ENCODE measurements around the gene MTERF1. TPM values are rescaled to one million over a fixed set of nuclear protein-coding genes. Genes with fewer than 3 reads are reported as not detected.
"Not testable (repeated sequence)": the region's sequence is repeated elsewhere in the genome, so short reads cannot be mapped to it uniquely, and the experiment has no call there.

Gene MTERF1
- total RNA-seq, 1 experiment from 2014 or later: 10.0 TPM

DNA sequence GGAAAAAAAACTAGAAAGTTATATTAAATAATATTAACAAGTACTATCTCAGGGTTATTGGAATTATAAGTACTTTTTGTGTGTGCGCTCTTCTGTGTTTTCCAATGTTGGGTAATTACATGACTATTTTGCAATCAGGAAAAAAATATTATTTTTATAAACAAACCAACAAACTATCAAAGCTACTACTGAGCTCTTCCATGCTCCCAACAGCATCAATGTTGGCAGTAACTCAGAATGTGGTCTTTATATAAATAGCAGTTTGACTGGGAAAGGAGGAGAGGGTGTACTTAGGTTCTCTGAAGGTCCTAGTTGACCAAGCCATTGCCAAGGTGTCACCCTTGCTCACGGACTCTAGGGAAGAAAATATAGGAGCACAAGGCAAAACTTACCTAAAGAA, 15.0 kb downstream of the MTERF1 start:
- Histone ChIP-seq H2AFZ (ENCODE audit: low read length) (no peak overlapping the region), H3F3A (ENCODE audit: low read length, unreplicated experiment) (no peaks in the 10 kb centered on the region), H3K36me3 (ENCODE audit: low read depth, low read length) (no peaks in the 10 kb centered on the region), H3K4me3 (ENCODE audit: low read length) (no peak overlapping the region), H3K9me2 (replicated peaks; ENCODE audit: low read length) (no peaks in the 10 kb centered on the region), H3K9ac (ENCODE audit: low read length) (no peak overlapping the region), H3K9me3 (ENCODE audit: low read length) (no peaks in the 10 kb centered on the region), H3K79me2 (ENCODE audit: low read length) (no peaks in the 10 kb centered on the region), H3K27me3 (ENCODE audit: low read length) (no peaks in the 10 kb centered on the region), H4K20me1 (ENCODE audit: low read length) (no peaks in the 10 kb centered on the region), H3K27ac (ENCODE audit: low read length) (no peak overlapping the region), H3K4me2 (ENCODE audit: low read length) (no peak overlapping the region), H3K4me1 (ENCODE audit: insufficient read depth, low read length) (no peaks in the 10 kb centered on the region)
- ChIA-PET POLR2A (ENCODE audit: unreplicated experiment) (no interaction called here), CTCF (interaction anchor here (0.6 to 0.7 kb wide), 2 partner anchors 222 to 1041 kb away, joined by 3 to 5 read pairs; no protein-coding TSS in a partner anchor)
- DNase-seq (no peak), ATAC-seq (no peak)
- TF ChIP-seq, protein P1, sequence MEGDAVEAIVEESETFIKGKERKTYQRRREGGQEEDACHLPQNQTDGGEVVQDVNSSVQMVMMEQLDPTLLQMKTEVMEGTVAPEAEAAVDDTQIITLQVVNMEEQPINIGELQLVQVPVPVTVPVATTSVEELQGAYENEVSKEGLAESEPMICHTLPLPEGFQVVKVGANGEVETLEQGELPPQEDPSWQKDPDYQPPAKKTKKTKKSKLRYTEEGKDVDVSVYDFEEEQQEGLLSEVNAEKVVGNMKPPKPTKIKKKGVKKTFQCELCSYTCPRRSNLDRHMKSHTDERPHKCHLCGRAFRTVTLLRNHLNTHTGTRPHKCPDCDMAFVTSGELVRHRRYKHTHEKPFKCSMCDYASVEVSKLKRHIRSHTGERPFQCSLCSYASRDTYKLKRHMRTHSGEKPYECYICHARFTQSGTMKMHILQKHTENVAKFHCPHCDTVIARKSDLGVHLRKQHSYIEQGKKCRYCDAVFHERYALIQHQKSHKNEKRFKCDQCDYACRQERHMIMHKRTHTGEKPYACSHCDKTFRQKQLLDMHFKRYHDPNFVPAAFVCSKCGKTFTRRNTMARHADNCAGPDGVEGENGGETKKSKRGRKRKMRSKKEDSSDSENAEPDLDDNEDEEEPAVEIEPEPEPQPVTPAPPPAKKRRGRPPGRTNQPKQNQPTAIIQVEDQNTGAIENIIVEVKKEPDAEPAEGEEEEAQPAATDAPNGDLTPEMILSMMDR (conservative IDR thresholded peaks at IDR 0.05; ENCODE audit: low read depth, low read length): no peak
- TF ChIP-seq EZH2phosphoT487 (IDR thresholded peaks at IDR 0.05; ENCODE audit: borderline replicate concordance, low read length) (no peak), EZH2 (IDR thresholded peaks at IDR 0.05; ENCODE audit: low read length, unreplicated experiment) (no peak)
- intact Hi-C loops (cut with micrococcal nuclease): no loop called here
- no TSS peak for BruUV-seq (replicated peaks)

DNA sequence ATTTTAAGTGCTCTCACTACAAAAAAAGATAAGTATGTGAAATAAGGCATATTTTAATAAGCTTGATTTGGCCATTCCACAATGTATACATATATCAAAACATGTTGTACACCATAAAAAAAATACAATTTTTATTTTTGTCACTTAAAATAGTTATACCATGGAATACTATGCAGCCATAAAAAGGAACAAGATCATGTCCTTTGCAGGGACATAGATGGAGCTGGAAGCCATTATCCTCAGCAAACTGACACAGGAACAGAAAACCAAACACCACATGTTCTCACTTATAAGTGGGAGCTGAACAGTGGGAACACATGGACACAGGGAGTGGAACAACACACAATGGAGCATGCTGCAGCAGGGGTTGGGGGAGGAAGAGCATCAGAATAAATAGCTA, 15.9 kb downstream of the MTERF1 start:
- H3K9me2 ChIP-seq (replicated peaks; ENCODE audit: low read length); CTCF ChIA-PET; DNase-seq; H3K4me1 ChIP-seq (ENCODE audit: insufficient read depth, low read length); H3K27me3 ChIP-seq (ENCODE audit: low read length); H3K79me2 ChIP-seq (ENCODE audit: low read length); H4K20me1 ChIP-seq (ENCODE audit: low read length); H3K36me3 ChIP-seq (ENCODE audit: low read depth, low read length); H2AFZ ChIP-seq (ENCODE audit: low read length); POLR2A ChIA-PET (ENCODE audit: unreplicated experiment); H3K4me3 ChIP-seq (ENCODE audit: low read length); H3F3A ChIP-seq (ENCODE audit: low read length, unreplicated experiment); intact Hi-C loops (cut with micrococcal nuclease); H3K9ac ChIP-seq (ENCODE audit: low read length); H3K9me3 ChIP-seq (ENCODE audit: low read length); H3K4me2 ChIP-seq (ENCODE audit: low read length); H3K27ac ChIP-seq (ENCODE audit: low read length); ATAC-seq; BruUV-seq (replicated peaks): not testable (repeated sequence)

DNA sequence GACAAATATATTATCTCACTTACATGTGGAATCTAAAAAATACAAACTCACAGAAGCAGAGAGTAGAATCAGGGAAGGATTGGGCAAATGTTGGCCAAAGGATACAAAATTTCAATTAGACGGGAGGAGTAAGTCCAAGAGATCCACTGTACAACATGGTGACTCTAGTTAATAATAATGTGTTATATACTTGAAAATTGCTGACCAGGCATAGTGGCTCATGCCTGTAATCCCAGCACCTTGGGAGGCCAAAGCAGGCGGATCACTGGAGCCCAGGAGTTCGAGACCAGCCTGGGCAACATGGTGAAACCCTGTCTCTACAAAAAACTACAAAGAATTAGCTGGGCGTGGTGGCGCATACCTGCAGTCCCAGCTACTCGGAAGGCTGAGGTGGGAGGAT, 16.4 kb downstream of the MTERF1 start:
- no peaks in the 10 kb centered on the region for H4K20me1 ChIP-seq (ENCODE audit: low read length)
- POLR2A ChIA-PET (ENCODE audit: unreplicated experiment): no interaction called here
- CTCF ChIA-PET: no interaction called here
- H3K27me3 ChIP-seq (ENCODE audit: low read length): no peaks in the 10 kb centered on the region
- no peaks in the 10 kb centered on the region for H3K79me2 ChIP-seq (ENCODE audit: low read length)
- no peaks in the 10 kb centered on the region for H3F3A ChIP-seq (ENCODE audit: low read length, unreplicated experiment)
- DNase-seq (no peak), ATAC-seq (no peak)
- intact Hi-C loops (cut with micrococcal nuclease): no loop called here
- H3K4me3 ChIP-seq (ENCODE audit: low read length): no peak overlapping the region
- H3K4me2 ChIP-seq (ENCODE audit: low read length): no peak overlapping the region
- no peak overlapping the region for H3K9ac ChIP-seq (ENCODE audit: low read length)
- no peaks in the 10 kb centered on the region for H3K9me3 ChIP-seq (ENCODE audit: low read length)
- TF ChIP-seq, protein P1 (conservative IDR thresholded peaks at IDR 0.05; ENCODE audit: low read depth, low read length): no peak
- TF ChIP-seq EZH2phosphoT487 (IDR thresholded peaks at IDR 0.05; ENCODE audit: borderline replicate concordance, low read length) (no peak), EZH2 (IDR thresholded peaks at IDR 0.05; ENCODE audit: low read length, unreplicated experiment) (no peak)
- no peaks in the 10 kb centered on the region for H3K36me3 ChIP-seq (ENCODE audit: low read depth, low read length)
- H3K4me1 ChIP-seq (ENCODE audit: insufficient read depth, low read length): no peaks in the 10 kb centered on the region
- no TSS peak for BruUV-seq (replicated peaks)
- H3K9me2 ChIP-seq (replicated peaks; ENCODE audit: low read length): no peaks in the 10 kb centered on the region
- H3K27ac ChIP-seq (ENCODE audit: low read length): no peak overlapping the region
- H2AFZ ChIP-seq (ENCODE audit: low read length): no peak overlapping the region

Data from PC-3 (cell line).